GM12878 (cell line): Measurements from ENCODE around the gene RBM19.

Experiments
- BHLHE40 ChIP-seq, 2 experiments: fragments of 450-650 bp in 1 of 2; IDR thresholded peaks; 2 replicates each; pipeline ENCODE4 v1.6.1; 2011 to 2017; ENCODE audit warnings: low read depth in 2 of 2, borderline replicate concordance in 1 of 2, improper control_type of control experiment in 1 of 2, low read length in 1 of 2, mild to moderate bottlenecking in 1 of 2
- GABPA ChIP-seq: IDR thresholded peaks from 2 replicates; pipeline ENCODE4 v1.6.1; 2014; ENCODE audit warnings: antibody characterized with exemption, low read depth, mild to moderate bottlenecking, inconsistent platforms
- LARP7 ChIP-seq: fragments of 450-650 bp; IDR thresholded peaks from 2 replicates; pipeline ENCODE4 v1.6.1; 2017; ENCODE audit warnings: mild to moderate bottlenecking
- MXI1 ChIP-seq: fragments of 150-350 bp; IDR thresholded peaks from 2 replicates; pipeline ENCODE4 v1.6.1; 2011; ENCODE audit warnings: low read depth, mild to moderate bottlenecking, inconsistent platforms, low read length, improper control_type of control experiment
- RCOR1 ChIP-seq: conservative IDR thresholded peaks from 2 replicates; pipeline ENCODE4 v1.6.1; 2012; ENCODE audit warnings: low read depth, low read length, improper control_type of control experiment
- TF ChIP-seq, protein P1 (sequence below): IDR thresholded peaks from 2 replicates; pipeline ENCODE4 v1.6.1; 2012; ENCODE audit warnings: low read depth, low read length, improper control_type of control experiment

- TF ChIP-seq RCOR1 (no peak), GABPA (no peak), LARP7 (no peak), BHLHE40 (IDR thresholded peaks at IDR 0.05; ENCODE audit: borderline replicate concordance in 1 of 2, low read depth in 2 of 2, low read length in 1 of 2) (no peak), MXI1 (no peak)
- TF ChIP-seq, protein P1, sequence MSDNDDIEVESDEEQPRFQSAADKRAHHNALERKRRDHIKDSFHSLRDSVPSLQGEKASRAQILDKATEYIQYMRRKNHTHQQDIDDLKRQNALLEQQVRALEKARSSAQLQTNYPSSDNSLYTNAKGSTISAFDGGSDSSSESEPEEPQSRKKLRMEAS = no peak
Measured at GRCh38 chr12:113802000-113802749, 163.9 kb downstream of the RBM19 start.
